Keratinocyte (primary cell): Measurements from ENCODE around the gene RIC1. TPM values are rescaled to one million over a fixed set of nuclear protein-coding genes. Genes with fewer than 3 reads are reported as not detected.
"Not testable (repeated sequence)": the region's sequence is repeated elsewhere in the genome, so short reads cannot be mapped to it uniquely, and the experiment has no call there.

Experiments
- DNase-seq: peaks from one replicate; pipeline ENCODE4 v3.0.0-alpha.2; 2011; ENCODE audit warnings: low read depth, missing footprints, low spot score
- FAIRE-seq: peaks from 2 replicates; lab custom pipeline; 2011; peaks lifted over from hg19 to GRCh38; lab: Jason Lieb, UNC
- H2AFZ ChIP-seq: 2 replicates; pipeline ENCODE4 v1.6.0; 2012; ENCODE audit warnings: low read length, control low read depth, inconsistent platforms; ENCODE audit not compliant: control insufficient read depth
- H3K27ac ChIP-seq: 2 replicates; pipeline ENCODE4 v1.5.1; 2011; ENCODE audit warnings: low read length; ENCODE audit not compliant: control insufficient read depth, insufficient read depth
- H3K27me3 ChIP-seq: 3 replicates; pipeline ENCODE4 v1.6.0; 2011; ENCODE audit warnings: low read length; ENCODE audit not compliant: control insufficient read depth, insufficient read depth; ENCODE audit errors: extremely low read depth
- H3K36me3 ChIP-seq, 2 experiments: 2 replicates in 1 of 2; 3 replicates in 1 of 2; pipeline ENCODE4 v1.5.1; 2011; ENCODE audit warnings: low read length in 2 of 2, mild to moderate bottlenecking in 1 of 2; ENCODE audit not compliant: control insufficient read depth in 2 of 2, insufficient read depth in 2 of 2; ENCODE audit errors: extremely low read depth in 1 of 2
- H3K4me1 ChIP-seq: 3 replicates; pipeline ENCODE4 v1.5.1; 2011; ENCODE audit warnings: low read length; ENCODE audit not compliant: control insufficient read depth, insufficient read depth; ENCODE audit errors: extremely low read depth
- H3K4me2 ChIP-seq: 3 replicates; pipeline ENCODE4 v1.6.0; 2011; ENCODE audit warnings: low read depth, low read length; ENCODE audit not compliant: control insufficient read depth, insufficient read depth; ENCODE audit errors: extremely low read depth
- H3K4me3 ChIP-seq, 3 experiments: fragments of 200-600 bp in 1 of 3; sonication (generic) in 1 of 3; 2 replicates in 2 of 3; 3 replicates in 1 of 3; pipeline ENCODE4 v1.5.1; 2011 to 2016; ENCODE audit warnings: low read length in 3 of 3, mild to moderate bottlenecking in 3 of 3, control low read depth in 2 of 3, inconsistent platforms in 1 of 3, low read depth in 1 of 3, mixed read lengths in 1 of 3, mixed run types in 1 of 3, moderate library complexity in 1 of 3; ENCODE audit not compliant: control insufficient read depth in 2 of 3, insufficient read depth in 2 of 3; ENCODE audit errors: extremely low read depth in 1 of 3
- H3K79me2 ChIP-seq: 2 replicates; pipeline ENCODE4 v1.6.0; 2012; ENCODE audit warnings: low read length; ENCODE audit not compliant: control insufficient read depth, insufficient read depth
- H3K9ac ChIP-seq: 3 replicates; pipeline ENCODE4 v1.6.0; 2011; ENCODE audit warnings: low read length; ENCODE audit not compliant: control insufficient read depth, insufficient read depth; ENCODE audit errors: extremely low read depth
- H3K9me1 ChIP-seq: 3 replicates; pipeline ENCODE4 v1.6.0; 2011; ENCODE audit warnings: low read length; ENCODE audit not compliant: control insufficient read depth, insufficient read depth; ENCODE audit errors: extremely low read depth
- H3K9me3 ChIP-seq: 2 replicates; pipeline ENCODE4 v1.5.1; 2012; ENCODE audit warnings: low read depth, low read length; ENCODE audit not compliant: control insufficient read depth
- H4K20me1 ChIP-seq: 3 replicates; pipeline ENCODE4 v1.6.0; 2011; ENCODE audit warnings: low read length; ENCODE audit not compliant: control insufficient read depth, insufficient read depth; ENCODE audit errors: extremely low read depth
- EZH2 ChIP-seq: IDR thresholded peaks from one replicate; pipeline ENCODE4 v1.6.1; 2012; ENCODE audit warnings: inconsistent platforms, mild to moderate bottlenecking, low read length, moderate library complexity
- dilution Hi-C: fragments of 300-500 bp; cut with MboI; formaldehyde crosslinking; loops from one replicate; pipeline ENCODE4 v1.7.0; 2020; ENCODE audit warnings: low sequenced_read_pairs; ENCODE audit not compliant: extremely low pct_ligation_motif_present
- polyA plus RNA-seq, 5 experiments: library from polyadenylated mRNA; depleted of rRNA in 3 of 5; stranded (reverse) in 3 of 5; stranded (forward) in 1 of 5; unstranded in 1 of 5; fragments of >200 nt; gene quantifications; 1 replicate in 1 of 5; 2 replicates in 3 of 5; 3 replicates in 1 of 5; pipeline versions ENCODE4 v1.2.1 to v1.2.3, GENCODE V29; 2011 to 2012; ENCODE audit warnings: missing spikeins in 2 of 5, low read depth in 1 of 5, low replicate concordance in 1 of 5
- TF ChIP-seq, protein P1 (sequence below), 3 experiments: IDR thresholded peaks in 1 of 3; conservative IDR thresholded peaks in 1 of 3; optimal IDR thresholded peaks in 1 of 3; 2 replicates in 2 of 3; 3 replicates in 1 of 3; pipeline versions ENCODE3 to v1.5.1; 2011; ENCODE audit warnings: low read length in 3 of 3, mild to moderate bottlenecking in 3 of 3, moderate library complexity in 2 of 3, control low read depth in 1 of 3, inconsistent platforms in 1 of 3; ENCODE audit not compliant: insufficient read depth in 2 of 3; ENCODE audit errors: extremely low read depth in 1 of 3

Gene RIC1
- polyA plus RNA-seq, 1 donor (not counting 4 experiments of a cell fraction or from before 2014, with no cell fraction given) = 20.5 TPM

DNA sequence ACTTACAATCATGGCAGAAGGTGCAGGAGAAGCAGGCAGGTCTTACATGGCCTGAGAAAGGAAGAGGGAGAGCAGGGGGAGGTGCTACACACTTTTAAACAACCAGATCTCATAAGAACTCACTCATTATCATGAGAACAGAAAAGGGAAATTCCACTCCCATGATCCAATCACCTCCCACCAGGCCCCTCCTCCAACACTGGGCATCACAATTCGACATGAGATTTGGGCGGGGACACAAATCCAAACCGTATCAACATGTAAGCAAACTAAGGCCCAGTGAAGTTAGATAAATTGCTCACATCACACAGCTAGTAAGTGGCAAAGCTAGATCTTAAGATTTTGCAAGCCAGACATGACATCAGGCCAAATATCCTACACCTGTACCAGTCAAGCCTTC, 48.3 kb upstream of the RIC1 start:
- peaks cover 20% of the 10 kb centered on the region for H3K4me1 ChIP-seq
- peaks cover 0 to 1% of the 10 kb centered on the region in 2 experiments for H3K36me3 ChIP-seq
- H3K4me2 ChIP-seq = no peak overlapping the region
- DNase-seq (no peak), FAIRE-seq (no peak)
- no peak overlapping the region for H2AFZ ChIP-seq
- no peaks in the 10 kb centered on the region for H3K9me3 ChIP-seq
- H3K27ac ChIP-seq = no peak overlapping the region
- H3K27me3 ChIP-seq = no peaks in the 10 kb centered on the region
- dilution Hi-C loops = no loop called here
- H4K20me1 ChIP-seq = no peaks in the 10 kb centered on the region
- no peaks in the 10 kb centered on the region for H3K79me2 ChIP-seq
- TF ChIP-seq, protein P1, sequence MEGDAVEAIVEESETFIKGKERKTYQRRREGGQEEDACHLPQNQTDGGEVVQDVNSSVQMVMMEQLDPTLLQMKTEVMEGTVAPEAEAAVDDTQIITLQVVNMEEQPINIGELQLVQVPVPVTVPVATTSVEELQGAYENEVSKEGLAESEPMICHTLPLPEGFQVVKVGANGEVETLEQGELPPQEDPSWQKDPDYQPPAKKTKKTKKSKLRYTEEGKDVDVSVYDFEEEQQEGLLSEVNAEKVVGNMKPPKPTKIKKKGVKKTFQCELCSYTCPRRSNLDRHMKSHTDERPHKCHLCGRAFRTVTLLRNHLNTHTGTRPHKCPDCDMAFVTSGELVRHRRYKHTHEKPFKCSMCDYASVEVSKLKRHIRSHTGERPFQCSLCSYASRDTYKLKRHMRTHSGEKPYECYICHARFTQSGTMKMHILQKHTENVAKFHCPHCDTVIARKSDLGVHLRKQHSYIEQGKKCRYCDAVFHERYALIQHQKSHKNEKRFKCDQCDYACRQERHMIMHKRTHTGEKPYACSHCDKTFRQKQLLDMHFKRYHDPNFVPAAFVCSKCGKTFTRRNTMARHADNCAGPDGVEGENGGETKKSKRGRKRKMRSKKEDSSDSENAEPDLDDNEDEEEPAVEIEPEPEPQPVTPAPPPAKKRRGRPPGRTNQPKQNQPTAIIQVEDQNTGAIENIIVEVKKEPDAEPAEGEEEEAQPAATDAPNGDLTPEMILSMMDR (optimal IDR thresholded peaks at IDR 0.05 in 1 of 3, IDR thresholded peaks at IDR 0.05 in 1 of 3, conservative IDR thresholded peaks at IDR 0.05 in 1 of 3; ENCODE audit: extremely low read depth in 1 of 3, insufficient read depth in 2 of 3, low read length in 3 of 3) = no peak
- TF ChIP-seq EZH2 = no peak
- no peak overlapping the region for H3K9ac ChIP-seq
- H3K9me1 ChIP-seq = no peaks in the 10 kb centered on the region
- H3K4me3 ChIP-seq = no peak overlapping the region

DNA sequence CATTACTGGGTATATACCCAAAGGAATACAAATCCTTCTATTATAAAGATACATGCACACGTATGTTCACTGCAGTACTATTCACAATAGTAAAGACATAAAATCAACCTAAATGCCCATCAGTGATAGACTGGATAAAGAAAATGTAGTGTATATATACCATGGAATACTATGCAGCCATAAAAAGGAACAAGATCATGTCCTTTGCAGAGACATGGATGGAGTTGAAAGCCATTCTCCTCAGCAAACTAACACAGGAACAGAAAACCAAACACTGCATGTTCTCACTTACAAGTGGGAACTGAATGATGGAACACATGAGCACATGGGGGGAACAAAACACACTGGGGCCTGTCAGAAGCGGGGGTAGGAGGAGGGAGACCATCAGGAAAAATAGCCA, 47.2 kb upstream of the RIC1 start:
- H3K79me2 ChIP-seq, H3K27ac ChIP-seq, H4K20me1 ChIP-seq, H3K4me2 ChIP-seq, dilution Hi-C loops, H3K9me1 ChIP-seq, DNase-seq, H3K9me3 ChIP-seq, H3K36me3 ChIP-seq, H3K9ac ChIP-seq, H3K27me3 ChIP-seq, FAIRE-seq, H3K4me3 ChIP-seq, H2AFZ ChIP-seq: not testable (repeated sequence)
- H3K4me1 ChIP-seq = peaks cover 30% of the 10 kb centered on the region

- peak; percentile 85 for FAIRE-seq
- Histone ChIP-seq H4K20me1 (no peaks in the 10 kb centered on the region), H3K9me1 (no peaks in the 10 kb centered on the region), H3K79me2 (no peaks in the 10 kb centered on the region), H3K4me1 (peaks cover 40% of the 10 kb centered on the region), H3K27ac (peak overlapping the region; percentile 41), H3K27me3 (no peaks in the 10 kb centered on the region), H3K4me3 (no peak overlapping the region), H2AFZ (peak overlapping the region; percentile 41), H3K9ac (no peak overlapping the region), H3K36me3 (no peaks in the 10 kb centered on the region), H3K9me3 (no peaks in the 10 kb centered on the region), H3K4me2 (peak overlapping the region; percentile 36)
- TF ChIP-seq, protein P1 (optimal IDR thresholded peaks at IDR 0.05 in 1 of 3, IDR thresholded peaks at IDR 0.05 in 1 of 3, conservative IDR thresholded peaks at IDR 0.05 in 1 of 3; ENCODE audit: extremely low read depth in 1 of 3, insufficient read depth in 2 of 3, low read length in 3 of 3) = no peak
- no peak for TF ChIP-seq EZH2
- no peak for DNase-seq
- dilution Hi-C loops = no loop called here
Measured at GRCh38 chr9:5582835-5583195, 46.1 kb upstream of the RIC1 start.
